ENCODE results near the gene NLRP9.

DNA sequence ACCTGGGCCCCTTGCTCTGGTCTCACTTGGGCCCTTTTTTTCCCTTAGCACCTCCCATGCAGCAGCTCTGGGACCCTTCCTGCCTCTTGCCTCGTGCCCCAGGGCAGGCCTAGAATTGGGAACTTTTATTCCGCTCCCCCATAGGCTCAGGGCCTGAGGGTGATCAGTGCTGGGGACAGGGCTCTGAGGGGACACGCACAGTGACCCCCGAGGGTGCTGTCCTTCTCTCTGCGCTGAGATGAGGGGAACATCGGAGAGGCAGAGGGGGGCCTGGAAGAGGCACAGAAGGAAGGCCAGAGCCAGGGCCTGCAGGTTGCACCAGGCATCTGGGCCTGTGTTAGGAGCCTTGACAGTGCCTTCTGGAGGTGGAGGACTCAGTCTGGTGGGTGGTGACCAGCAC lies 52.4 kb downstream of the NLRP9 start:
- TF ChIP-seq, protein P1, sequence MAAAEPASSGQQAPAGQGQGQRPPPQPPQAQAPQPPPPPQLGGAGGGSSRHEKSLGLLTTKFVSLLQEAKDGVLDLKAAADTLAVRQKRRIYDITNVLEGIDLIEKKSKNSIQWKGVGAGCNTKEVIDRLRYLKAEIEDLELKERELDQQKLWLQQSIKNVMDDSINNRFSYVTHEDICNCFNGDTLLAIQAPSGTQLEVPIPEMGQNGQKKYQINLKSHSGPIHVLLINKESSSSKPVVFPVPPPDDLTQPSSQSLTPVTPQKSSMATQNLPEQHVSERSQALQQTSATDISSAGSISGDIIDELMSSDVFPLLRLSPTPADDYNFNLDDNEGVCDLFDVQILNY (CRISPR knock-in tag; IDR thresholded peaks at IDR 0.05) = no peak
- TF ChIP-seq NFYB (CRISPR knock-in tag; conservative IDR thresholded peaks at IDR 0.05; ENCODE audit: low read depth) (no peak), JAZF1 (CRISPR knock-in tag; IDR thresholded peaks at IDR 0.05) (no peak), ZNF396 (CRISPR knock-in tag; IDR thresholded peaks at IDR 0.05; ENCODE audit: borderline replicate concordance) (no peak), PRRX2 (CRISPR knock-in tag; IDR thresholded peaks at IDR 0.05) (no peak)
- TF ChIP-seq, protein P2, sequence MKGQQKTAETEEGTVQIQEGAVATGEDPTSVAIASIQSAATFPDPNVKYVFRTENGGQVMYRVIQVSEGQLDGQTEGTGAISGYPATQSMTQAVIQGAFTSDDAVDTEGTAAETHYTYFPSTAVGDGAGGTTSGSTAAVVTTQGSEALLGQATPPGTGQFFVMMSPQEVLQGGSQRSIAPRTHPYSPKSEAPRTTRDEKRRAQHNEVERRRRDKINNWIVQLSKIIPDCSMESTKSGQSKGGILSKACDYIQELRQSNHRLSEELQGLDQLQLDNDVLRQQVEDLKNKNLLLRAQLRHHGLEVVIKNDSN (CRISPR knock-in tag; IDR thresholded peaks at IDR 0.05) = no peak
- TF ChIP-seq, protein P3, sequence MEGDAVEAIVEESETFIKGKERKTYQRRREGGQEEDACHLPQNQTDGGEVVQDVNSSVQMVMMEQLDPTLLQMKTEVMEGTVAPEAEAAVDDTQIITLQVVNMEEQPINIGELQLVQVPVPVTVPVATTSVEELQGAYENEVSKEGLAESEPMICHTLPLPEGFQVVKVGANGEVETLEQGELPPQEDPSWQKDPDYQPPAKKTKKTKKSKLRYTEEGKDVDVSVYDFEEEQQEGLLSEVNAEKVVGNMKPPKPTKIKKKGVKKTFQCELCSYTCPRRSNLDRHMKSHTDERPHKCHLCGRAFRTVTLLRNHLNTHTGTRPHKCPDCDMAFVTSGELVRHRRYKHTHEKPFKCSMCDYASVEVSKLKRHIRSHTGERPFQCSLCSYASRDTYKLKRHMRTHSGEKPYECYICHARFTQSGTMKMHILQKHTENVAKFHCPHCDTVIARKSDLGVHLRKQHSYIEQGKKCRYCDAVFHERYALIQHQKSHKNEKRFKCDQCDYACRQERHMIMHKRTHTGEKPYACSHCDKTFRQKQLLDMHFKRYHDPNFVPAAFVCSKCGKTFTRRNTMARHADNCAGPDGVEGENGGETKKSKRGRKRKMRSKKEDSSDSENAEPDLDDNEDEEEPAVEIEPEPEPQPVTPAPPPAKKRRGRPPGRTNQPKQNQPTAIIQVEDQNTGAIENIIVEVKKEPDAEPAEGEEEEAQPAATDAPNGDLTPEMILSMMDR (IDR thresholded peaks at IDR 0.05) = no peak
- TF ChIP-seq, protein P4, sequence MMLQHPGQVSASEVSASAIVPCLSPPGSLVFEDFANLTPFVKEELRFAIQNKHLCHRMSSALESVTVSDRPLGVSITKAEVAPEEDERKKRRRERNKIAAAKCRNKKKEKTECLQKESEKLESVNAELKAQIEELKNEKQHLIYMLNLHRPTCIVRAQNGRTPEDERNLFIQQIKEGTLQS (CRISPR knock-in tag; conservative IDR thresholded peaks at IDR 0.05) = no peak
